Renal cortex interstitium (tissue), 11 donors: Measurements from ENCODE around the gene TPSB2. TPM values are rescaled to one million over a fixed set of nuclear protein-coding genes. Genes with fewer than 3 reads are reported as not detected.
"Not testable (repeated sequence)": the region's sequence is repeated elsewhere in the genome, so short reads cannot be mapped to it uniquely, and the experiment has no call there.

Experiments
- DNase-seq, 11 donors: peaks; one replicate each; pipeline ENCODE4 v3.0.0-alpha.2; 2013; ENCODE audit warnings: low read depth in 9 of 11, low spot score in 4 of 11; ENCODE audit errors: extremely low read depth in 1 of 11
- polyA plus RNA-seq, 3 donors: library from polyadenylated mRNA; unstranded; fragments of 120-200 nt; gene quantifications; one replicate each; pipeline ENCODE4 v1.2.1, GENCODE V29; 2013; ENCODE audit not compliant: insufficient read length in 3 of 3

Gene TPSB2
- polyA plus RNA-seq, 3 donors, result 0.37 TPM; not detected in 2

DNA sequence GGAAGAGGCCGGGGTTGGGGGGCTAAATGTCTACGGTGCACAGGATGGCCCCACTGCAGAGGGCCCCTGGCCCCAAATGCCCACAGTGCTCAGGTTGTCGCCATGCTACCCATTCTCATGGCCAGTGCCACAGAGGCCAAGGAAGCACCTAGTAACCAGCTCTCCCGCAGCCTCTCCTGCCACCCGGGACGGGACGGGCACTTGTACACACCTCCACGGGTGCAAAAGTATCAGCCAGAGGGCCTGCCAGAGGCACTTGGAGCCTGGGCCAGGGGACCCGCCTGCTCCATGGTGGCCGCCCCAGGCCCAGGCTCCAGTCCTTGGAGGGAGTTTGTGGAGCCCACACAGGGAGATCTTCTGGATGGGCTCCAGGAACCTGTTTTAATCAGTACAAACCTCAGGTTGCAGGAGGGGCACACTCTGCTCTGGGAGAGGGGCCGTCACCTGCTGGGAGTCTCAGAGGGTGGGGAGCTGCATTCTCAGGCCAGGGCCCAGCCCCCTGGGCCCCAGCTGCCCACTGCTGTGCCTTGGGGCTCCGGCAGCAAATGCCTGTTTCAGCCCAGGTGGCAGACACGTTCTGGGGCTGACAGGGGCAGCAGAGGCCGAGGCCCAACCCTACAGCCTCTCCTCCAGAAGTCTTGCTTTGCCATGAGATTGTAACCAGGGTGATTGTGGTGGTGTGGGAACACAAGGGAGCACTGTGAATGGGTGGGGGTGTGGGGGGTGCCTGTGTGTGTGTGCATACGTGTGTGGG is 33.8 kb upstream of the TPSB2 start:
- DNase-seq, result no peak

DNA sequence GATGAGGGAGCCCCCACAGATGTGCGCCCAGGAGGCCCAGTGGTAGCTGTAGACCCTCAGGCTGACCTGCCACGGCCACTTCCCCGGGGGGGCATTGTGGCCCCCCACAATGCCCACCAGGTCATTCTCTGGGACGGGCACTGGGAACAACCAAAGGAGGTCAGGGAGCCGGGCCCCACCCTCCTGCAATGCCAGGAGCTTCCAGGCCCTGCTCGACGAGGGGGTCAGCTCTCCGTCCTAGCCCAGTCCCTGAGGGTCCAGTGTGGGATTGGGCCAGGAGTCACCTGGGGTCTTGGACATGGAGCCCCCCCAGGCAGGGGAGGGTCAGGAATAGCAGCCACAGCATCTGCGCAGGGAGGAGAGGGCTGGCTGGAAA is 32.9 kb upstream of the TPSB2 start:
- DNase-seq, result no peak

DNA sequence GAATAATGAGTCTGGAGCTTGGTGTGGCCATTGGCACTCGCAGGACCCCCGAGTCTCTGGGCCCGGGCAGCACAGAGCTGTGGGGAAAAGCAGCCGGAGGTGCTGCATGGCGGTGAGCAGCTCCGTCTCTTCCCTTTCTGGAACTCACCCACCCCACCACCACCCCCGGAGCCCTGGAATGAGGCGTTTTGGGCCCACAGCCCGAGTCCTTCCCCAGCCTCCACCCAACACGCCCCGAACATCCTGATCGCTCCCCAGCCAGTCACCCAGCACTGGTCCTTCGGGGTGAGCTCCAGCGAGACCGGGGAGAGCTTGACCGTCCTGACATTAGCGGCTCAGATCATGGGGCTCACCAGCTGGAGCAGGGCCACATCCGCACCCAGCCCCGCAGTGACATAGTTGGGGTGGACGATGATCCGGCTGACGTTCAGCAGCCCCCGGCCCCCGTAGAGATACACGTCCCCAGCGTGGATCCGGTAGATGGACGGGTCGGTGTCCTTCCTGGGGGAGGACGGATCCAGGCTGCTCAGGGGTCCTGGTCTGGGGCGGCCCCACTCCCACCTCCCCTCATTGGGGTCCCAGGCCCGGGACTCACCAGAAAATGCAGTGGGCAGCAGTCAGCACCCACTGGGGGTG is 32.3 kb upstream of the TPSB2 start:
- DNase-seq, result no peak

DNA sequence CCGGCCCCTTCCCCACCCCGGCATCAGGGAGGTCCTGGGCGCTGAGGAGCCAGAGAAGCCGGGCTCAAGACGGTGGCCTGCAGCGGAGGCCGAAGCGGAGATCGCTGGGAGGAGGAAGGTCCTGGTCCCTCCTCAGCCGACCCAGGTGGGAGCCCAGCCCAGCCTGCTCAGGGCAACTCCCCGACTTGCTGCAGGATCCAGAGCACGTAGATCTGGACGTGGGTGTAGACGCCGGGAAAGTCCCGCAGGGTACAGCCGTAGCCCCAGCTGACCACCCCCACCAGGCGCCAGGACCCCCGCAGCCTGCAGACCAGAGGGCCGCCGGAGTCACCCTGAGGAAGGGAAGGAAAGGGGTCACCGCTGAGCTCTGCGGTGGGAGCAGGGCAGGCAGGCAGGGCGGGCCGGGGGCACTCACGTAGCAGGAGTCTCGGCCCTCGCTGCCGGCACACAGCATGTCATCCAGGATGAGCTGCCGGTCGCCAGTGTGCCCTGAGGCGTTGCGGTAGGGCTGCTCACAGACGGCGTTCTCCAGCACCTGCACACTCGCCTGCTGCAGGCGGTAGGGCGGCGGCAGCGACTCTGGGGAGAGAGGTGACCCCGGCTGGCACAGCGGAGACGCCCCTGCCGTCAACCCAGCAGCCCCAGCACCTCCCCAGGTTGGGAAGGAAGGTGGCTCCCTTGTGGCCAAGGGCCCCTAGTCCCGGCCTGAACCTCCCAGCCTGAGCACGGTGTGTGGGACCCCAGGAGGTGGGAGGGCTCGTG is 31.3 kb upstream of the TPSB2 start:
- no peak for DNase-seq

DNA sequence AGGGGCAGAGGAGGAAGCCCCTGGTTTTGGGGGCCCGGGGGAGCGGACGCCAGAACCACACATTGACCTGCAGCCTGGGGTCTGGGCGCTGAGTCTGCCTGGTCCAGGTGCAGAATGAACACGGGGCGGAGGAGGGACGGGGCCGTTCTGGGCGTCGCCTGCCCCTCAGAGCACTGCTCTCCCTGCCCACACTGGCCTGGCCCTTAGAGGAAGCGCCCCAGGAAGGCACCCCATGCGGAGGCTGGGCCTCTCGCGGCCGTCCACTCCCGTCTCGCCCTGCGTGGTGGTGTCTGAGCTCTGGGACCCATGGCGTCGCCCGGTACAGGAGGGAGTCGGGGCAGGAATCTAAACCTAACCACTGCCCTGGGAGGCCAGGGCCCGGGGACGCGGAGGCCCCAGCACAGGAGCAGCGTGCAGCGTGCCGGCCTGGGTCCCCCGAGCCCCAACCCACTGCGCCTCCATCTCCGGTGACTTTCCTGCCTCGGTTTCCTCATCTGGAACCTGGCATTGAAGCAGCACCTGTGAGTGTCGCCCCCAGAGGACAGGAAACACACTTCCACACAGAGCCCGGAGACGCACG is 30.2 kb upstream of the TPSB2 start:
- DNase-seq, result no peak

DNA sequence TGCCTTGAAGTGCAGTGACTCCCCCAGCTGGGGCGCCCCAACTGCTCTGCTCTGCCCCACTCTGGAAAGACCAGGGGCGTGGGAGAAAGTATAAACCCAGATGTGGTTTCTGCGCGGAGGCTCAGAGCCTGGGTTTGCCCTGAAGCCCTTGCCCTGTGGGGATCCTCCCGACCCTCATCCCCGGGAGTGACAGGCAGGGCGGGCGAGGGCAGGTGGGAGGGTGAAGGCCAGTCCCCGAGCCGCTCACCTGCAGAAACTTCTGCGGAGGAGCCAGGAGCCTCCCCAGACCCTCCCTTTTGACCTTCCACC is 29.7 kb upstream of the TPSB2 start:
- DNase-seq, result no peak

DNA sequence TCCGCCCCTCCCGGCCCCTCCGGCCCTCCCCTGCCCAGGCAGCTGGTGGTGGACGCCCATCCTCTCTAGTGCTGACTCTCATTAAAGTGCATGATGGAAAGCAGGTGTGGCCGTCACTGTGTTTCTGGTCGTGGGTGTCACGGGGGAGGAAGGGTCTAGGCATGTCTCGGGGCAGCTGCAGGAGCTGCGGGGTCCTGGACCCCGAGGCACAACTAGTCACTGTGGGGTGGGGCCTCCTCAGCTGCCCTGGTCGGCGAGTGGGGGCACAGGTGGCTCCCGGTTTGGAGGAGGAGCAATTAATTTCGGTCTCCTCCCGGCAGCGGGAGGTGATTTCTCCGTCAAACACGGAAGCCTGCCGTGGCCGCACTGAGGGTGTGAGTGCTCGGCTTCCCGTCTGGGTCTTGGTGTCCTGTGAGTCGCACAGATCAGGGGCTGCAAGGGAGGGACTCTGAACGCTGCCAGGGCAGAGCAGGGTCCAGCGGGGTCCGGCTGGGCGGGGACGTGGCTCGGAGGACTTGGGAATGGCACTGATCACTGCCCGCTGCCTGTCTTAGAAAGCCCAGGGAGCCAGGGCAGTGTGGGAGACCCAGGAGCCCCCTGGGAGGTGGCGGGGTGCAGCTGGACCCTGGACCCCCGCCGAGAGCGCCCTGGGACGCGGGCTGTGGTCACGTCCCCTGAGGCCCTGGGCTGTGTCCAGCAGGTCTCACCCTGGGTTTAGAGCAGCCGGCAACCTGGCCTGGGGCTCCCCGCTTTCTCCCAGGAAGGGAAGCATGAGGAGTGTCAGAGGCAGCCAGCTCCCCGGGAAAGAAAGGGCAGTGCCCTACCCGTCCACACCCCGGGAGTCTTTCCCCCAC is 29.1 kb upstream of the TPSB2 start:
- no peak for DNase-seq

DNA sequence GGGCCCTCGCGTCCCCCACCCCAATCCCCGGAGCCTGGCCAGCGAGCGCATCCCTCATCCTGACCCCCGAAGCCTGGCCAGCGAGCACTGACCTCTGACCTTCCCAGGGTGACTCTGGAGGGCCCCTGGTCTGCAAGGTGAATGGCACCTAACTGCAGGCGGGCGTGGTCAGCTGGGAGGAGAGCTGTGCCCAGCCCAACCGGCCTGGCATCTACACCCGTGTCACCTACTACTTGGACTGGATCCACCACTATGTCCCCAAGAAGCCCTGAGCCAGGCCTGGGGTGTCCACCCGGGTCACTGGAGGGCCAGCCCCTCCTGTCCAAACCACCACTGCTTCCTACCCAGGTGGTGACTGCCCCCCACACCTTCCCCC is 28.2 kb upstream of the TPSB2 start:
- DNase-seq, result no peak

DNA sequence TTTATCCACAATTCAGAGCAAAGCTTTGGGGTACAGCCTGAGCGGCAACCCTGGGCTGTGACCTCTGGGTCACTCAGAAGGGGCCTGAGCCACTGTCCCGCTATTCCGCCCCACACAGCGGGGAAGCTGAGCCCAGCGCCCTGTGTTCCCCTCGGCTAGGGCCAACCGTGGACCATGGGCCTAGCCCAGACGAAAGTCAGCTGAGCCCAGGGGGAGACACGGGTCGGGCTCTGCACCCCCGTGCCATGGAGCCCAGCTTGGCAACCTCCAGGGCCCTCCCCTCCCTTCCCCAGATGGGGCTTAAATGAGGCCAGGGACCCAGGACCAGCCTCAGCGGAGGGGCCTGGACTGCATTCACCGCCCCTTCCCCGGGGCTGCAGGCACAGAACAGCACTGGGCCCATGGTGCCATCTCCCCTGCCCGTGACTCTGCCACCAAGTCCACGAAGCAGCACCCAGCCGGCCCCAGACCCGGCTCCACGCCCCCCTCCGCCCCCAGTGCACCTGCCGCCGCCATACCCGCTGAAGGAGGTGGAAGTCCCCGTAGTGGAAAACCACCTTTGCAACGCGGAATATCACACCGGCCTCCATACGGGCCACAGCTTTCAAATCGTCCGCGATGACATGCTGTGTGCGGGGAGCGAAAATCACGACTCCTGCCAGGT is 27.7 kb upstream of the TPSB2 start:
- no peak for DNase-seq

DNA sequence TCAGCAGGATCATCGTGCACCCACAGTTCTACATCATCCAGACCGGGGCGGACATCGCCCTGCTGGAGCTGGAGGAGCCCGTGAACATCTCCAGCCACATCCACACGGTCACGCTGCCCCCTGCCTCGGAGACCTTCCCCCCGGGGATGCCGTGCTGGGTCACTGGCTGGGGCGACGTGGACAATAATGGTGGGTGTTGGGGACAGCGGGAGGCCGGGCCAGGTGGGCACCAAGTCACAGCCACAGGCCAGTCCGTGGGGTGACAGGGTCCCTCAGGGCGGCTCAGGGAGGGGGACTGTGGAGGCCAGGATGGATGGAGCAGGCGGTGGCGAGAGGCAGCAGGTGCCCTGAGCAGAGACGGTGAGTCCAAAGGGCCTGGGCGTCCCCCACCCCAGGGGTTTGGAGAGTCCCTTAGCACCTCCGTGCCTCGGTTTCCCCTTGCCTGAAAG is 26.9 kb upstream of the TPSB2 start:
- DNase-seq, result no peak

DNA sequence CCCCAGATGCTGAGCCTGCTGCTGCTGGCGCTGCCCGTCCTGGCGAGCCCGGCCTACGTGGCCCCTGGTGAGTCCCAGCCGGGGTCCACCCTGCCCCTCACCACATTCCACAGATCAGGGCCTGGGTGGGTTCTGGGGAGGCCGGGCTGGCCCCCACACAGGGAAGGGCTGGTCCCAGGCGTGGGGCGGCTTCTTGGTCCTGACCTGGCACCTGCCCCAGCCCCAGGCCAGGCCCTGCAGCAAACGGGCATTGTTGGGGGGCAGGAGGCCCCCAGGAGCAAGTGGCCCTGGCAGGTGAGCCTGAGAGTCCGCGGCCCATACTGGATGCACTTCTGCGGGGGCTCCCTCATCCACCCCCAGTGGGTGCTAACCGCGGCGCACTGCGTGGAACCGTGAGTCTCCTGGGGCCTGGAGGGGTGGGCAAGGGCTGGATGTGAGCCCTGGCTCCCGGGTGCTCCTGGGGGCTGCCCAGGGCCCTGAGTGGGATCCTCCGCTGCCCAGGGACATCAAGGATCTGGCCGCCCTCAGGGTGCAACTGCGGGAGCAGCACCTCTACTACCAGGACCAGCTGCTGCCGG is 26.4 kb upstream of the TPSB2 start:
- DNase-seq, result not testable (repeated sequence)

DNA sequence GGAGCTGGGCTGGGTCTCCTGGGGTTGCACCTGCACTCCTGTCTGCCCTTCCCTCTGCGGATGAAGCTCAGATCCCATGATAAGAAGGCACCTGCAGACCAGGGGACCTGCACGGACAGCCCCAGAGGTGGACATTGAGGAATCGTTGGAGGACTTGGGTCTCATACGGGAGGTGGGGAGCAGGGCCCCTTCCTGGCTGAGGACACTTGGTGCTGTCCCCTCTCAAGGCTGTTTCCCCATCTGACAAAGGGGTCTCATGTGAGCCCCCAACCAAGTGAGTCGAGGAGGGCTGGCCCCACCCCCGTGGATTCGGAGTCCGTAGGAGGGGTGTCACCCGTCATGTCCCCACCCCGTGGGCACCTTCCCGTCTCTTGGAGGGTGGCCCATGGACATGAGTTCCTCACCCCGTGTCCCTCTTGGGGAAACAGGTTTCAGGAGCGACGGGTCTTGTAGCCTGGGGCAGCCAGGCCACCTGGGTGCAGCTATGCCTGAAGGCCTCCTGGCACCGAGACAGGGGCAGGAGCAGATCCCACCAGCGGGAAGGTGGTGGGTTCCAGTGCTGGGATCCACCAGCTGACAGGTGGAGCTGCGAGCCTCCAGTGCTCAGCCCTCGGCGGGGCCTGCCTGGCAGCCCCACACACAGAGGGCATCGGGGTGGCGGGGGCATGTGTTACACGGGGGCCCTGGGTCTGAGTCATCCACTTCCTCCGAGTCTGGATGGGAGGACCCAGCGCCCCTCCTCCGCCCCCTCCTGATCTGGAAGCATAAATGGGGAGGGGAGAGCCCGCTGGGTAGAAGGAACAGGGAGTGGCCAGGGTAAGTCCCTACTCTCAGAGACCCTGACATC is 25.5 kb upstream of the TPSB2 start, which contains the start of gene TPSD1:
Gene TPSD1, plus strand, starts transcription at position 794 of the 847 bp plus-strand sequence. CDS start 212 bp downstream, outside the sequence.
- DNase-seq, result not testable (repeated sequence)

DNA sequence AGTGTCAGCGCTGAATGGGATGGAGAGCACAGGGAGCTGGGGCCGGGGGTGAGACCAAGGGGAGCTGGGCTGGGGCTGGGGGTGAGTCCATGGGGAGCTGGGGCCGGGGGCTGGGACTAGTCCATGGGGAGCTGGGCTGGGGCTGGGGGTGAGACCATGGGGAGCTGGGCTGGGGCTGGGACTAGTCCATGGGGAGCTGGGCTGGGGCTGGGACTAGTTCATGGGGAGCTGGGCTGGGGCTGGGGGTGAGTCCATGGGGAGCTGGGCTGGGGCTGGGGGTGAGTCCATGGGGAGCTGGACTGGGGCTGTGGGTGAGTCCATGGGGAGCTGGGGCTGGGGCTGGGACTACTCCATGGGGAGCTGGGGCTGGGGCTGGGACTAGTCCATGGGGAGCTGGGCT is 24.8 kb upstream of the TPSB2 start:
- DNase-seq, result not testable (repeated sequence)

DNA sequence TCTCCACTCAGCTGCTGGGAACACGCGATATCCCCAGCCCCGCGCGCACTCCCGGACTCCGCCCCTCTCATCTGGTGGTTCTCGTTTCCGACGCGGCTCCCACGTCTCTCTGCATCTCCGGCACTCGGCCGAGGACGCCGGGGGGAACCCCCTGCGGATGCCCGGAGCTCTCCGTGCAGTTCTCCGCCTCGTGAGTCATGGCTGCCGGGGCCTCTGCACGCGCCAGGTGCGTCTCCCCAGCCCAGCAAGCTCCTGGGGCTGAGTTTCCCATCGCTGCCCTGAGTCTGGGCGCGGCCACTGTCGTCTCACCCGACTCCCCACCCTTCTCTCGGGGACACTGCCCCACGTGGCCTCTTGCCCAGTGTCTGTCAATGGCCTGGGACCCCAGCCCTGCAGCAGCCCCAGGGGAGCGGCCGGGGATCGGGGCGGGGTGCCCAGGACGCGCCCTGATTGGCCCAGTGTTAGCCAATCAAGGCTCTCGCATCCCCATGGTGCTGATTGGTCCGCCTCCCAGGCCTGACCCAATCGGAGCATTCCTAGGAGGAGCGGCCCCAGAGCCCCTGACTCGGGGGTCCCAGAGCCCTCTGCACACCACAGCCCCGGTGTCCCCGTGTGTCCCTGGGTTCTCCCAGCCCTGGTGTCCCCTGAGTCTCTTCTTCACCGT is 23.8 kb upstream of the TPSB2 start:
- not testable (repeated sequence) for DNase-seq

DNA sequence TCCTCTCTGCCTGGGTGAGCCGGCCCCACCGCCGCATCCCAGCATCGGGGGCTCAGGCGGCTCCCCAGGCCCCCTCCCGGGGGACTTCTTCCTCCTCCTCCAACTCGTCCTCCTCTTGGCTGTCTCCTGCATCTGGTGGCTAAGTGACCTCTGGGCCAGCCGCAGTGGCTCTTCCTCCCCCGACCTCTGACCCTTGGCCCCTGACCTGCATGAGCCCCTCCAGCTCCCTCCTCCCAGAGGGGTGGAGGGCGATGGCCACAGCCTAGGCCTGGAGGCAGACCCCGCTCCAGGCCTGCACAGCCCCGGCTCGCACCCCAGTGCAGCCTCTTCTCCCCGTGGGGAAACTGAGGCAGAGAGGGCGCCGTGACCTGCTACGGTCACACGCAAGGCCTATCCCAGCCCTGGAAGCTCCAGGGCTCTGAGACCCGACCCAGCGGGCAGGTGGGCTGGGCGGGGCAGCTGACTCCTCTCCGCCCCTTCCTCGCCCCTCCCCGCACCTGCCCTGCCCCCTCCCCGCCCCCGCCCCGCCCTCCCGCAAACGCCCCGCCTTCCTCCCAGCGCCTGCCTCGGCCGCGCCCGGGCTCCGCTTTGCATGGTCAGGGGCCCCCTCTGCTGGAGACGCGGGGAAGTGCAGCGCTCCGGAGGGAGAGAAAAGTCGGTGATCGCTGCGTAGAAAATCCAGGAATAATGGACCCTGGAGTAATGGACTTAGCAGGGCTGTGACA is 19.2 kb upstream of the TPSB2 start:
- DNase-seq, result not testable (repeated sequence)

DNA sequence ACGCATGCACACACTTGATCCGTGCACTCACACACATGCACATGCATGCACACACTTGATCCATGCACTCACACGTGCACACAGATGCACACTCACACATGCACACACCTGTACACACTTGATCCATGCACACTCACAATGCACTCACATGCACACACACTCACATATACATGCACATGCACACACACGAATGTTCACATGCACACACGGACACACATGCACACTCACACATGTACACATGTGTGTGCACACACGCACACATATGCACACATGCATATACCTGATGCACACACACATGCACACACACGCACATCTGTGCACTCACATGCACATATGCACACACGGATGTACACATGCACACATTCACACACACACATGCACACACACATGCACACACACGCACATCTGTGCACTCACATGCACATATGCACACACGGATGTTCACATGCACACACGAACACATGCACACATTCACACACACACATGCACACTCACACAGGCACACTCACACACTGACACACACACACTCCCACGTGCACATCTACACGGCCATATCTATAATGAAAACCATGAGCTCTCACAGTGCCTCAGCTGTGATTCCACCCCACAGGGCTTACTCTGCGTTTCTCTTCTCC is 18.0 kb upstream of the TPSB2 start:
- not testable (repeated sequence) for DNase-seq
